ENCODE data around the gene JMJD8.
A peak's percentile ranks its signal among the peaks of the same experiment; 100 is the strongest.
"Not testable (repeated sequence)": the region's sequence is repeated elsewhere in the genome, so short reads cannot be mapped to it uniquely, and the experiment has no call there.

JMJD8 gene

DNA sequence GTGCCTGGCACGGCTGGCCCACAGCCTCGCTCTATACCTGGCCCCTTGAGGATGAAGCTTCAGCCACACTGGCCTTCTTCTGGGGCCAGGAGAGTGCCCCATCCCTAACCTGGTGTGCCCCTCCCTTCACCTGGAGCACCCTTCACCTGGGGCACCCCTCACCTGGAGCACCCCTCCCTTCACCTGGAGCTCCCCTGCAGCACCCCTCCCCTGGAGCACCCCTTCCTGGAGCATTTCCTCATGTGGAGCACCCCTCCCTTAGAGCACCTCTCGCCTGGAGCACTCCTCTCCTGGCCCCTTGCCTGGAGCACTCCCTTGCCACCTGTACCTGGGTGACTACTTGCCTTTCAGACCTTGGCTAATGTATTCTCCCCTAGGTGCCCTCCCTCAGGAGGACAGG is 23.9 kb upstream of the JMJD8 start:
- DNase-seq, result no peak

DNA sequence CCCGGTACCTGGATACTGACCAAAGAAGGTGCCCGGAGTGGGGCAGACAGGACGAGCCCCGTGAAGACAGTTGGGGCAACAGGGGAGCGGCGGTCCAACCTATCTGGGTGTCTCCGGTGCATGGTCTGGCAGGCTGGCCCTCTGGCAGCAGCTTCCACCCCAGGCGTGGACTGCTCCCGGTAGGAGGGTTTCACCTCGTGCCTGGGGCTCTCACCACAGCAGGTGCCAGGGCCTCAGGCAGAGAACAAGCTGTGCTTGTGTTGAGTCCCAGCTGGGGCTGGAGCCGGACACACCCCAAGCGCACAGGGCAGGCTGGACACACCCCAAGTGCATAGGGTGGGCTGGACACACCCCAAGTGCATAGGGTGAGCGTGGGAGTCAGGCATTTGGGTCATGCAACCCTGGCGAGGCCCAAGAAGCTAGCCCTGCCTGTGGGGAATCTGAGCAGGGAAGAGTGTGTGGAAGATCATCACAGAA is 23.0 kb upstream of the JMJD8 start:
- no peak for DNase-seq

DNA sequence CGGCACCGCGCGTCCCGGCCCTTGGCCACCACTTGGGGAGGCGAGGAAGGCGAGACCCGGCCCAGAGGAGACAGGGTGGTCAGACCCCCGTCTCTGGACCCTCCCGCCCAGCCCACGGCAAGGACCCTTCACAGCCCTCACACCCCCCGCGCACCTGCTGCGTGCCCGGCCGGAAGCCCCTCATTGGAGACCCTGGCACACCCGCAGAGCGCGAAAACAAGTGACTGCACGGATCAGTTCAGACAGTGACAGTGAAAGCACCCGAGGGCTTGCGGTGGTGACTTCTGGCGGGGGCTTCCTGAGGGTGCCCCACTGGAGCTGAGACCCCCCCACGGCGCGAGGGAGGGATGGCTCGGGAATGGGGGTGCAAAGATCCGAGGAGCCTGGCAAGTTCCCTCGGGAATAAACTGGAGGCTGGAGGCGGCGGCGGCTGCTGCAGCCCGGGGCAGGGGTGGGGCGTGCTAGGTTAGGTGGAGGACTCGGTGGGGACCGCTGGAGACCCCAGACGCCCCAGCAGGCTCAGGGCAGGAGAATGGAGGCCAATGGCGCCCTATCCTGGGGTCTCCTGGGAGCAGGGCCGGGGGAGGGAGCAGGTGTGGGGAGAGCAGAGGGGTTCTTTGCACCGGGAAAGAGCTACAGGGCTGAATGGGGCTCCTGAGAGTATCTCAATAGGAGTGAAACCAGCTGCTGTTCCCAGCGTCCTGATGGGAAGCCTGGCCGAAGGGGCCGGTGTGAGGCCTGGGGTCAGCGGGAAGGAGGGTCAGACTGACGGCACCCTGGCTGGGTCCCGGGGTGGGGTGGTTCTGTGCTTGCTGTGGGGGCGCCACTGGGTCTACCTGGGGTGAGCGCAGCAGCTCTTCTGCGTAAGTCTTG is 22.3 kb upstream of the JMJD8 start:
- no peak for DNase-seq

DNA sequence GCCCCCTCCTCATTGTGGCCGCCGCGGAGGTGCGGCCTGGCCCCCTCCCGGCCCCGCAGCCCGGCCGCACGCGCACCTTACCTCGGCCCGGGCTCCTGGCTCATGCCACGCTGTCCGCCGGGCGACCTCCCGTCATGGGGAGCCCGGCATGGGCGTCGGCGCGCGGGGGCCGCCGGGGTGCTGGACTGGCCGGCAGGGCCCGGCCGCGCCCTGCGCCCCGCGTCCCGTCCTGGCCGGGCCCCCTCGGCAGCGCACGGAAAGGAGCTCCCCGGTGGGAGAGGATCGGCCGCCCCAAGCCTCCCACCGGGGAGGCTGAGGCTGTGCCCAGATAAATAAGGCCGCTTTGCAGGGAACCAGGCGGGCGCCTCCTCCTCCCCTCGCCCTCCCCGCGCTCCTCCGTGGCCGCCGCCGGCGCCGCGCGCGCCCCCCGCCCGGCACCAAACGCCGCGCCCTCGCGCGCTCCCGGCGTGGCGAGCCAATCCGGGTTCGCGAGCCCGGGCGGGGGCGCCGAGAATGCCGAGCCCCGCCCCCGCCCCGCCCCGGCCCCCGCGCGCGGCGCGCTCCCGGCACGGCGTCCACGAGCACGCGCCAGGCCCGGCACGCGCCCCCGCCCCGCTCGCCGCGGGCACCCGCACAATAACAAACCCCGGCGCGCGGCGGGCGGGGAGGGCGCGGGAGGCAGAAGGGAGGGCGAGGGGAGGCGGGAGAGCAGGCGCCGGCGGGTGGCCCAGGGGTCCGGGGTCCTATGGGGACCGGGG is 21.5 kb upstream of the JMJD8 start, which contains the start of gene FBXL16:
Gene FBXL16 (minus strand): TSS at position 371 of the 758 bp plus-strand sequence. CDS start 8,396 bp downstream, outside the sequence.
- DNase-seq, result peak; percentile 28

DNA sequence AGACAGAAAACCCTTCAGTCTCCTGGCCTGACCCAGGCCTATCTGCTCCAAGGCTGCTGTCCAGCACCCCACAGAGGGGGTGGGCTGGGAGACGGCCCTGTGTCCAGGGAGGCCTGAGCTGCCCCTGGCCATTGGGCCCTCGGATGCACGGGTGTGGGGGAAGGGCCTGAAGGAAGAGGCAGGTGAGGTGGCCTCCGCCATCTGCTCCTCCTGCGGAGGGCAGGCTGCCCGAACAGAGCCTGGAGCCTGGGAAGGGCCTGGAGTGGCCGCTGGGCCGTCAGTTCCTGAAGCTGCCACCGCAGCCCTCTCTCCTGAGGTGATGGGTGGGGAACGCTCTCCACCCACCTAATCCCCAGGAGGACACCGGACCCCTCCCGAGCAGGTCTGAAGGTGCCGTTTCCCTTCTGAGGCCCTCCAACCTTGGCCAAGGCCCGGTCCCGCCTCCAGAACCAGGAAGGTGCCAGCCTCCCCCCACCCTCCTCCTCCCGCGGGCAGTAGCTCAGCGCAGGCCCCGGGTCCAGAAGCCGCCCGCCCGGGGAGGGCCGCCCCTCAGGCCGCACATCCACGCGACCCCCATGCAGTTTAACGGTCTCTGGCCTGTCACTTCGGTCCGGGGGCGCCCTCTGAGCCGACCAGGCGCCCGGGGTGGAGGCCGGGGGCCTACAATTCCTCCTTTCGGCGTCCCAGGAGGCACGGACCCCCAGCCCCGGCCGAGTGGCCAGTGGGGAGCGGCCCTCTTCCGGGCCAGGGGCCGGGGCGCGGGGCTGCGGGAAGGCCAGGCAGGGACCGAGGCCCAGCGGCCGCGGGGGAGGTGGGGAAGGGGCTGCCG is 20.6 kb upstream of the JMJD8 start:
- DNase-seq, result peak; percentile 1

DNA sequence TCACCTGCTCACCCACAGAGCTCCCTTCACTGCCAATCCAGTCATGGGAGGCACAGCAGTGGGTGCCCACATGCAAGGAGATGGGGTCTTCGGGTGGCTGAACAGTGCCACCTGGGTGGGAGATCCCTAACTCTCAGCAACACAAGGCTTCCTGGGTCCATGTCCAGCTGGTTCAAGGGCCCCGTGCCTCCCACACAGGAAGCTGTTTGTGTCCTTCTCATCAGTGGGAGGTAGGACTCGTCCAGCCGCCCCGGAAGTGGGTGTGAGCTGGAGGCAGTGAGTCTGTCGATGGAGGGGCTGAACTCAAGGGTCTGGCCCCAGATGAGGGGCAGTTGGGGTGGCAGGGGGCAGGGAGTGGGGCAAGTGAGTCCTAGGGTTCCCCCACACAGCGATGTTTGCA is 19.9 kb upstream of the JMJD8 start:
- no peak for DNase-seq

DNA sequence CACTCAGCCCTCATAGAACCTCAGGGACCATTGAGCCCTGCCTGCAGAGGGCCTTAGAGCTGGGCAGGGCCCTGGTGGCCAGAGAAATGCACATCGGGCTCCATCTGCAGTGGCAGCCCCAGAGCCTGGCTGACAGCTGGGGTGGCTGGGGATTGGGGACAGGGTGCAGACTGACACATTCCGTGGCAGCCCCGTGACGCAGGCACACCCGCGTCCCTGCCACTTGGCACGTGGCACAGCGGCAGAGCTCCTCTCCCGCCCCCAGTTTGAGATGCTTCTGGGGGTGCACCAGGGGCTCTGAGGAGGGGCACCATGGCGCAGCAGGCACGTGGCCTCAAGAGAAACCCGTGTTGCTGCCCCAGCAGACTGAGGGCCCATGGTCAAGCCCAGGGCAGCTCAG is 19.3 kb upstream of the JMJD8 start:
- DNase-seq, result no peak

DNA sequence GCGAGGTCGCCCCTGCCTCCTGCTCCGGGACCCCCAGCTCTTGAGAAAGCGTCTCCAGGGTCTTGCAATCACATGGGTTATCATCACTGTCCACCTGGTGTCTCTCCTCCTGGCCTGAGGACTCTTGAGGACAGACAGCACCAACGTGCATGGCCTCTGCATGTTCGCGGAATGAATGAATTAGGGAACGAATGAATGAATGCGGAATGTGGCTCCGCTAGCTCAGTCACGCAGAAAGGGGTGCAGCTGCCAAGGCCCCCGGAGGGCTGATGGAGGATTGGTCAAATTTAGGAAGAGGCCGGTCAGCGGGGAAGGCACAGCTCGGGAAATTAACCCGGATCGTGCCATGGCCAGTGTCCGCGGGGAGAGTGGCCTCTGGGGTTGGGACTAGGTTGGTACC is 18.2 kb upstream of the JMJD8 start:
- DNase-seq, result no peak

DNA sequence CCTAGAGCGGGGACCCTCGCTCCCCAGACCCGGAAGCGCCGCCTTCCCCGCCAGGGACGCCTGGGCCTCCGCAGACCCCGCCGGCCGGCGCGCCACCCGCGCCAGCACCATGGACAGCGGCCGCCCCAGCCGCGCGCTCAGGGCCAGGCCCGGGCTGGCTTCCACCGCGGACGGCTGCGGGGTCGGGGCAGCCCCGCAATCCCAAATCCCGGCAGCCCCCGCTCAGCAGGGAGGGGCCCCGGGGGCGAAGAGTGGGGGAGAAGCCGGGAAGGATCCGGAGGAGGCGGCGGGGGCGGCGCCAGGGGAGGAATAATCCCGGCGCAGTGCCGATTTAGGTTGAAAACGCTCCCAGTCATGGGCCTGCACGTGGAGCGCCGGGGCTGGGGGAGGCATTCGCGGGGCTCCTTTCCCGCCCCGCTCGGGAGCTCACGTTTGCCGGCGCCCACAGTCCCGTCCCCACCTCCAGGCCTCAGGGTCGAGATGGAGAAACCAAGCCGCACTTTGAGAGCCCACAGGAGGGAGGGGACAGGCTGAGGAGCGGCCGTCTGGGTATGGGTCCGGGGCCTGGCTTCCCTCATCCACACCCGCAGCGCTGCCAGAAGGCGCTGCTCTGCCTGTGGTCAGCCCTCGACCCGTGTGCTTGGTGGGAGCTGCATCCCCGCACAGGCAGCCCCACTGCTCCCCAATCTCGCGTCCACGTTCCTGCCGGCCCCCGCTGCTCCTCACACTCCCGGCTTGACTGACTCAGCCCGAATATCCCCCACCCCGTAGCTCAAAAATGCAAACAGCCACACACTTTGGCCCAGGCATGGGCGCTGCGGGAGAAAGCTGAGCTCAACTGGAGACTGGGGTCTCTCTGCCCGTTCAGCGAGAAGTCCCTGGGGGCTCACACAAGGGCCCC is 16.8 kb upstream of the JMJD8 start:
- no peak for DNase-seq

DNA sequence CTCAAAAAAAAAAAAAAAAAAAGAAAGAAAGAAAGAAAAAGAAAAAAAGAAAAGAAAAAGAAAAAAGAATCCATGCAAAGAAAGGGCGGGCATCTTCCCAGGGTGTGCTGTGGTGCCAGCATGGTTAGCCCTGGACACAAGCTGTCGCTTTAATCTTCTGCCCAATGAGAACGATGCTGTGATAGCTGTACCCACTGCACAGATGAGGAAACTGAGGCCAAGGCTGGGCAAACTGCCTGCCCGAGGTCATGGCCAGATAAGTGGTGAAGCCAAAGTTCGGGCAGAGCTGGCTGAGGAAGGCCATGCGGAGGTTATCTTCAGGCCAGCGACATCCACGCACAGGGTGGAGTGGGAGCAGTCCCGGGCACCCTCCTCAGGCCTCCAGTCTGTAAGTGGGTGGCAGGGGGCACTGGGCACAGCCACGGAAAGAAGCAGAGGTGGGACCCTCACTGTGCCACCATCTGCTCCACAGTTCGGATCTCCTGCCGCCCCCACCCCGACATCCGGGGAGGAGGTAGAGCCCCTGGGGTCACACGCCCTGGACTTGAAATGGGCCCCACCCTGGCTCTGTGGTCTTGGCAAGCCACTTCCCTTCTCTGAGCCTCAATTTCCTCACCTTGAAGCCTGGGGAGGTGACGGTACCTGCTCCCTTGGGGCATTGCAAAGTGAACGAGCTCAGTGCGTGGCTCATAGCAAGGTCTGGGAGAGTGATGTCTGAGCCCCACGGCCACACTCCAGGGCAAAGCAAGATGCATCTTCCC is 15.0 kb upstream of the JMJD8 start:
- no peak for DNase-seq

DNA sequence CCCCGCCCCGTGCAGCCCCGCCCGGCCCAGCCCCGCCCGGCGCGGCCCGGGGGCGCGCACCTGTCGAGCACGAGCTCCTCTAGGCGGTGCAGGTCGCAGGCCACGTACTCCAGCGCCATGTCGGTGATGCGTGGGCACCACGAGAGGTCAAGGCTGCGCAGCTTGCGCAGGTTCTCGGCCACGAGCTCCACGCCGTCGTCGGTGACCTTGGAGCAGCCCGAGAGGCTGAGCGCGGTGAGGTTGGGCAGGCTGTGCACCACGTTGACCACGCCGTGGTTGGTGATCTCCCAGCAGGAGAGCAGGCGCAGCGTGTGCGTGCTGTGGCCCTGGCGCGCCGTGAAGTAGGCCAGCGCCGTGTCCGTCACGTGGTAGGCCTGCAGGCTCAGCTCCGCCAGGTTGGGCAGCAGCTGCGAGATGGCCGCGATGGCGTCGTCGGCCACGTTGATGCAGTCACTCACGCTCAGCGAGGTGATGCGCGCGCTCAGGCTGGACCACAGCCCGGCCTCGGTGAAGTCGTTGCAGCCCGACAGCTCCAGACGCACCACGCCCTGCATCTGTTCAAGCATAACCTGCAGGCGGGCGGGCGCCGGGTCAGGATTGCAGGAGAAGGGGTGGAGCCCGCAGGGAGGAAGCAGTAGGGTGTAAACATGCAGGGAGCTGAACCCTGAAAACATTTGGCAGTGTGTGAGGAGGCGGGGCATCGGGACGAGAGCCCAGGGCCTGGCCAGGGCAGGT is 11.4 kb upstream of the JMJD8 start:
- DNase-seq, result peak; percentile 81

DNA sequence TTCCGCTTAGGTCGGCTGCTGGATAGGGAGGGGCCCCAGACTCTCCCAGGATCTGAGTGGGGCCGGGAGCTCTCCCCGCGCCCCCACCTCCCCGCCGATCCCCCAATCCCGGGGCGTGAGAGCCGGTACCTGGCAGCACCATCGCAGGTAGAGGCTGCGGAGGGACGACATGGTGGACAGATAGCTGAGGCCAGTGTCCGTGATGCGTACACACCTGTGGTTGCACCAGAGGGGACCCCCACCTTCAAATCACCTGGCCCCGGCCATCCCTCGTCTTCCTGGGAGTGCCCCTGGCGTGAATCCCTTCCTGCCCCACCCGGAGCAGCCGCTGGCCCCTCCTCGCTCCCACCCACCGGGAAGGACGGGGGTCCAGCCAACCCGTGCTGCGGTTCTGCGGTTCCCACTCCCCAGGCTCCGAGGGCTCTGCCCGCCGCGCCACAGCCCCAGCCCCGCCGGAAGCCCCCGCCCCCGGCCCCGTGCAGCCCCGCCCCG is 10.8 kb upstream of the JMJD8 start:
- DNase-seq, result no peak

DNA sequence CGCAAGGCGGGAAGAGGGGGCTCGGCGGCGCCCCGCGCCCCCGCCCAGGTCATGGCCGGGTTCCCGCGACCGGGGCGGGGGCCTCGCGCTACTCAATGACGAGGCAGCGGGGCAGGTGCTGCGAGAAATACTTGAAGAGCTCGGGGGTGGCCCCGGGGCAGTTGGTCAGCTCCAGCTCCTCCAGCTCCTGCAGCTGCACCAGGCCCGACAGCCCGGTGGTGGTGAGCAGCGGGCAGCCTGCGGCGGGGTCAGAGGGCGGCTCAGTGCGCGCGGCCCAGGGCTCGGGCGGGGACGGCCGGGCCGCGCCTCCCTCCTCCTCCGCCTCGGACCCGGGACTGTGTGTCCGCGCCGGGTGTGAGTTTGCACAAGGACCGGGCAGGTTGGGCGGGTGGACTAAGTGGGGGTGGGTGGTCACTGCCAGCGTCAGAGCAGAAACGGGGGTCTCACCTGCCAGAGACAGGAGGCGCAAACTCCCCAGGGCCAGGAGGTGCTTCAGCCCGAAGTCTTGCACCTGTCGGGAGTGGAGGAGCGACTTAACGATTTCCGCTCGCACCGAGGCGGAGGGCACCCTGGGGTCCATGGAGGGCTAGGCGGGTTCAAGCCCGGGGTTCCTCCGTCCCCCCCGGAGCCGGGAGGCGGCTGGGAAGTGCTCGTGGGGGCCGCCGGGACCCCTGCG is 10.2 kb upstream of the JMJD8 start:
- DNase-seq, result no peak

DNA sequence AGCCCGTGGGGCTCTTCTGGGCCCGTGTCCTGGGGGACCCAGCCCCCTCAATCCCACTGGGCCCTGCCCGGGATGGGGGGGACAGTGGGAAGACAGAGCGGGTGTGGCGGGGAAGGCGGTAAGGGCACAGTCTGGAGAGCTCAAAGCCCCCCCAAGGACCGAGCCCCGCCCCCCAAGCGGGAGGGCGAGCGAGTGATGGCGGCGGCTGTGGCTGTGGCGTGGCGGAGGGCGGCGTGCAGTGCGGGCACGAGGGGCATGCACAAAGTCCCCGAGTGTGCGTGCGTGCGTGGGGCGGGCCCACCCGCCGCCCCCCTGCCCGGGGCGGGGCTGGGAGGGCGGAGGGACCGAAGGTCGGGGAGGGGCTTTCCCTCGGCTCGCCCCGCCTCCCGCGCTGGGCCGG is 9.6 kb upstream of the JMJD8 start:
- no peak for DNase-seq

DNA sequence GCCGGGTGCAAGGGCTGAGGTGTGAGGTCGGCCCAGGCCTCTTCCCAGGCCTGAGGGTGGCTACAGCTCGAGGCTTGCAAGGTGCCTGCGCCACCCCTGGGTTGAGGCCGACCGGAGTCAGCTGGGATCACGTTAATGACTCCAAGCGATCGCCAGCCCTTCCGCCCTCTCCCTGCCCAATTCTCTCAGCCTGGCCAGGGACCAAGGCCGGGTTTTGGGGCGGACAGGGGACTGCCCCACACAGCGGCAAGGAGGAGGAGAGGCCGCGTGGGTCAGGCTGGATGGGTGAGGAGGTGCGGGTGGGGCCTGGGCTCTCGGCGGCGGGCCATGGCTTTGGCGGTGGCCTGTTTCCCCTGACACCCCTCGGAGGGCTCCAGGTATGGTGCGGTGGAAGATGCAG is 9.2 kb upstream of the JMJD8 start:
- no peak for DNase-seq

DNA sequence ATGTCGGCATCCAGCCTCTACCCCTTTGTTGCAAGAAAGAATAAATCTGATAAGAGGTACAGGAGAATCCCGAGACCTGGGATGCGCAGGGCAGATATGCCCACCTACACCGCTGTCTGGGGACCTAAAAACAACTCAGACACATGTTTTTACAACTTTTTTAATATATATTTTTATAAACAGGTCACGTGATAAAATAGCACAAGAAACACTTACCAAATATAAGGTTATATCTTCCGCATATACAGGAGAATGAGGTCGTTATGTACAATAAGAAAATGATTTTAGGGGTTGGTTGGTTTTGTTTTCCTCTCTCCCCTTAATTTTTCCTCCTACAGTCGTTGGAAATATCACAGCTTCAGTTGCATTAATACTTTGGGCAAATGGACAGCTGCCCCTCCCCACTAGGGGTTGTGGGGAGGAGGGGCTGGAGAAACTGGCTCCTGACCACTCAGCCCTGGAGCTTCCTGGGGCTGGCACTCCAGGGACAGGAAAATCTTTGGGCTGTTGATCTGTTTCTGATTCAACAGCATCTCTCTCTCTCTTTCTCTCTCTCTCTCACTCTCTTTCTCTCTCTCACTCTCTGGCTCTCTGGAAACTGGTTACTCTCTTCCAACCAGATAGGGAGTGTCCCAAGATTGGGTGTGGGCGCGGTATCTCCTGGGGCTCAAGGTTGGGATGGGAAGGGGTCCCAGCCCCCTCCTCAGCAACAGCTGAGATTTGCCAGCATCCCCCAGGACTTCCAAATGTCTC is 8.4 kb upstream of the JMJD8 start:
- DNase-seq, result no peak

DNA sequence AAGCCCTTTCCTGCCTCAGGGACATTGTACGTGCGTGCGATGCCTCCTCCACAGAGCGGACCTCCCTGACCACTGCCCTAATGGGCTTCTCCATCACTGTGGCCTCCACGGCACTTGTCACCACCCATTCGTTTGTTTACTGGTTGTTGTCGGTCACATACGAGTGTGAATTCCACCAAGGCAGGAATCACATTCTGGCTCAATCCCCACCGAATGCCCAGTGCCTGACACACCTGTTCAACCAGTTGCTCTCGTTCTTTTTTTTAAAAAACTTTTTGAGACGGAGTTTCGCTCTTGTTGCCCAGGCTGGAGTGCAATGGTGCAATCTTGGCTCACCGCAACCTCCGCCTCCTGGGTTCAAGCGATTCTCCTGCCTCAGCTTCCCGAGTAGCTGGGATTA is 7.1 kb upstream of the JMJD8 start:
- DNase-seq, result not testable (repeated sequence)

DNA sequence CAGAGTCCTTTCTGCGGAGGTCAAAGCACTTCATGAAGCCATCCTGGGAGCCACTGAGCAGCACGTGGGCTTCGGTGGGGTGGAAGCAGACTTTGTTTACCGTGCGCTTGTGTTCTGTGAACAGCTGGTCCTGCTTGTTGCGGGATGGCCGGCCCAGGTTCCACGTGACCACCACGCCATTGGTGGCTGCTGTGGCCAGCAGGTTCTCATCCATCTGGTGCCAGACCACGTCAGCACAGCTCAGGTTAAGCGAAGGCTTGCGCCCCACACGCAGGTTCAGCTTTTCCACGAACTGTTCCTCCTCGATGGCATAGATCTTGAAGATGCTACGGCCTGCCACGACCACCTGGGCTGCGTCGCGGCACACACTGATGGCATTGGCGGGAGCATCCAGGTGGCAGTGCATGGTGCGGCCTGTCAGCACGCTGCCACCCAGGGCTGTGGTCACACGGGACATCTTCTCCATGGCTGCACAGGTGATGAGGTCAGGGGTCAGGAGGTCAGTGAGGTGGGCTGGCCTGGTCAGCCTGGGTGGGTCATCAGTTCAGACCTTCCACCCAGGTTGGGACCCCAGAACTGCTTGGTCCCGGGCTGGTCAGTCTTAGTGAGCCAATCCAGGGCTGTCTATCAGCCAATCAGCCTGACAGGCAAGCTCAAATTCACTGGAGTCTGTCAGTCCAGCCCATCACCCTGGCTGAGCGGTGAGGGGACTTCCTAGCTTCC is 5.2 kb upstream of the JMJD8 start:
- no peak for DNase-seq
